ENCODE data around the gene JAM3.
"Not testable (repeated sequence)": the region's sequence is repeated elsewhere in the genome, so short reads cannot be mapped to it uniquely, and the experiment has no call there.

Gene JAM3

GRCh38 chr11:134081258-134081657 is 12.4 kb downstream of the JAM3 start:
- not testable (repeated sequence) for H3K27ac ChIP-seq (replicated peaks); H3K27me3 ChIP-seq (ENCODE audit: insufficient read depth, poor library complexity, severe bottlenecking); DNase-seq (ENCODE audit: low read depth in 1 of 2, low spot score in 1 of 2); H3K4me3 ChIP-seq (replicated peaks; ENCODE audit: insufficient read depth, low read length)

GRCh38 chr11:134082990-134083389 is 14.1 kb downstream of the JAM3 start:
- TF ChIP-seq, protein P1, sequence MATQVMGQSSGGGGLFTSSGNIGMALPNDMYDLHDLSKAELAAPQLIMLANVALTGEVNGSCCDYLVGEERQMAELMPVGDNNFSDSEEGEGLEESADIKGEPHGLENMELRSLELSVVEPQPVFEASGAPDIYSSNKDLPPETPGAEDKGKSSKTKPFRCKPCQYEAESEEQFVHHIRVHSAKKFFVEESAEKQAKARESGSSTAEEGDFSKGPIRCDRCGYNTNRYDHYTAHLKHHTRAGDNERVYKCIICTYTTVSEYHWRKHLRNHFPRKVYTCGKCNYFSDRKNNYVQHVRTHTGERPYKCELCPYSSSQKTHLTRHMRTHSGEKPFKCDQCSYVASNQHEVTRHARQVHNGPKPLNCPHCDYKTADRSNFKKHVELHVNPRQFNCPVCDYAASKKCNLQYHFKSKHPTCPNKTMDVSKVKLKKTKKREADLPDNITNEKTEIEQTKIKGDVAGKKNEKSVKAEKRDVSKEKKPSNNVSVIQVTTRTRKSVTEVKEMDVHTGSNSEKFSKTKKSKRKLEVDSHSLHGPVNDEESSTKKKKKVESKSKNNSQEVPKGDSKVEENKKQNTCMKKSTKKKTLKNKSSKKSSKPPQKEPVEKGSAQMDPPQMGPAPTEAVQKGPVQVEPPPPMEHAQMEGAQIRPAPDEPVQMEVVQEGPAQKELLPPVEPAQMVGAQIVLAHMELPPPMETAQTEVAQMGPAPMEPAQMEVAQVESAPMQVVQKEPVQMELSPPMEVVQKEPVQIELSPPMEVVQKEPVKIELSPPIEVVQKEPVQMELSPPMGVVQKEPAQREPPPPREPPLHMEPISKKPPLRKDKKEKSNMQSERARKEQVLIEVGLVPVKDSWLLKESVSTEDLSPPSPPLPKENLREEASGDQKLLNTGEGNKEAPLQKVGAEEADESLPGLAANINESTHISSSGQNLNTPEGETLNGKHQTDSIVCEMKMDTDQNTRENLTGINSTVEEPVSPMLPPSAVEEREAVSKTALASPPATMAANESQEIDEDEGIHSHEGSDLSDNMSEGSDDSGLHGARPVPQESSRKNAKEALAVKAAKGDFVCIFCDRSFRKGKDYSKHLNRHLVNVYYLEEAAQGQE (IDR thresholded peaks at IDR 0.05; ENCODE audit: insufficient replicate concordance, low read depth): no peak
- TF ChIP-seq POLR2AphosphoS5 (IDR thresholded peaks at IDR 0.05; ENCODE audit: low read depth) (no peak), GABPA (IDR thresholded peaks at IDR 0.05; ENCODE audit: low read depth) (no peak), SPI1 (IDR thresholded peaks at IDR 0.05; ENCODE audit: borderline replicate concordance, low read depth) (no peak)
- TF ChIP-seq, protein P2, sequence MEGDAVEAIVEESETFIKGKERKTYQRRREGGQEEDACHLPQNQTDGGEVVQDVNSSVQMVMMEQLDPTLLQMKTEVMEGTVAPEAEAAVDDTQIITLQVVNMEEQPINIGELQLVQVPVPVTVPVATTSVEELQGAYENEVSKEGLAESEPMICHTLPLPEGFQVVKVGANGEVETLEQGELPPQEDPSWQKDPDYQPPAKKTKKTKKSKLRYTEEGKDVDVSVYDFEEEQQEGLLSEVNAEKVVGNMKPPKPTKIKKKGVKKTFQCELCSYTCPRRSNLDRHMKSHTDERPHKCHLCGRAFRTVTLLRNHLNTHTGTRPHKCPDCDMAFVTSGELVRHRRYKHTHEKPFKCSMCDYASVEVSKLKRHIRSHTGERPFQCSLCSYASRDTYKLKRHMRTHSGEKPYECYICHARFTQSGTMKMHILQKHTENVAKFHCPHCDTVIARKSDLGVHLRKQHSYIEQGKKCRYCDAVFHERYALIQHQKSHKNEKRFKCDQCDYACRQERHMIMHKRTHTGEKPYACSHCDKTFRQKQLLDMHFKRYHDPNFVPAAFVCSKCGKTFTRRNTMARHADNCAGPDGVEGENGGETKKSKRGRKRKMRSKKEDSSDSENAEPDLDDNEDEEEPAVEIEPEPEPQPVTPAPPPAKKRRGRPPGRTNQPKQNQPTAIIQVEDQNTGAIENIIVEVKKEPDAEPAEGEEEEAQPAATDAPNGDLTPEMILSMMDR (IDR thresholded peaks at IDR 0.05; ENCODE audit: insufficient read depth, low read length): no peak
- Histone ChIP-seq H3K27ac (replicated peaks) (no peak overlapping the region), H3K27me3 (ENCODE audit: insufficient read depth, poor library complexity, severe bottlenecking) (no peaks in the 10 kb centered on the region), H3K4me3 (replicated peaks; ENCODE audit: insufficient read depth, low read length) (no peak overlapping the region)
- DNase-seq (ENCODE audit: low read depth in 1 of 2, low spot score in 1 of 2): no peak

DNA sequence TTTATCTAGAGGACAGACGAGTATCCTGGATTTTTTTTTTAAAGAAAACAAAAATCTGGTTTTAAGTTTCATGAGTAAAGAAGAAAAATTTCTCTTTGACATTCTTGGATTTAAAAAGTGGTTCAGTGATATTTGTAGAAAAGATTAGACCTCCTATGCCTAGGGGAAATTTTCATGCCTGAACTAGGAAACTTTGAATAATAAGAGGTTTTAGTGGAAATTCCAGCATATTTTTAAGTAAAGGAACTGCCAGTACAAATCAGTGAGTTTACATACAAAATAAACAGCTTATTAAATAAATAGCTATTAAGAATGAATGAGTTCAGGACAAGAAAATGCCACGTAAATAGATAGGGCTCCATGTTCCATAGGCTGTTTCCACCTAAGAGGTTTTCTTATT is 17.5 kb downstream of the JAM3 start:
- no peaks in the 10 kb centered on the region for H3K27me3 ChIP-seq (ENCODE audit: insufficient read depth, poor library complexity, severe bottlenecking)
- TF ChIP-seq SPI1 (IDR thresholded peaks at IDR 0.05; ENCODE audit: borderline replicate concordance, low read depth) (no peak), GABPA (IDR thresholded peaks at IDR 0.05; ENCODE audit: low read depth) (no peak), POLR2AphosphoS5 (IDR thresholded peaks at IDR 0.05; ENCODE audit: low read depth) (no peak)
- TF ChIP-seq, protein P1 (IDR thresholded peaks at IDR 0.05; ENCODE audit: insufficient replicate concordance, low read depth): no peak
- TF ChIP-seq, protein P2 (IDR thresholded peaks at IDR 0.05; ENCODE audit: insufficient read depth, low read length): no peak
- H3K4me3 ChIP-seq (replicated peaks; ENCODE audit: insufficient read depth, low read length): no peak overlapping the region
- no peak for DNase-seq (ENCODE audit: low read depth in 1 of 2, low spot score in 1 of 2)
- no peak overlapping the region for H3K27ac ChIP-seq (replicated peaks)

DNA sequence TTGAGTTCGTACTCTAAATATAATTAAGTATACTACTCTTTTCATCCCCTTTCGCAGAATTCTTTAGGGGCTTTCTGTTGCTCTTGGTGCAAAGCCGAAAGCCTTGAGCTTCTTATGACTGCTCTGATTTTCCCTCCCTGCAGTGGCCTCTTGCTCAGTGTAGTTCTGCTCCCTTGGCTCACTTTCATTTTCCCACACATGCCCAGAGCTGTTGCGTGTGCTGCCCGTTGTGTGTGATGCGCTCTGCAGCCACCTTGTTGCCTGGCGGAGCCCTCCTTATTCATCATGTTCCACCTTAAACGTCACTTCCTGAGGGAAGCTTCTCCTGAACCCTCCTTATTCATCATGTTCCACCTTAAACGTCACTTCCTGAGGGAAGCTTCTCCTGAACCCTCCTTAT is 23.1 kb downstream of the JAM3 start:
- DNase-seq (ENCODE audit: low read depth in 1 of 2, low spot score in 1 of 2): not testable (repeated sequence)

GRCh38 chr11:134097166-134097565 is 28.3 kb downstream of the JAM3 start:
- H3K27me3 ChIP-seq (ENCODE audit: insufficient read depth, poor library complexity, severe bottlenecking): no peaks in the 10 kb centered on the region
- H3K4me3 ChIP-seq (replicated peaks; ENCODE audit: insufficient read depth, low read length): no peak overlapping the region
- H3K27ac ChIP-seq (replicated peaks): no peak overlapping the region
- TF ChIP-seq, protein P2 (IDR thresholded peaks at IDR 0.05; ENCODE audit: insufficient read depth, low read length): no peak
- TF ChIP-seq POLR2AphosphoS5 (IDR thresholded peaks at IDR 0.05; ENCODE audit: low read depth) (no peak), SPI1 (IDR thresholded peaks at IDR 0.05; ENCODE audit: borderline replicate concordance, low read depth) (no peak), GABPA (IDR thresholded peaks at IDR 0.05; ENCODE audit: low read depth) (no peak)
- TF ChIP-seq, protein P1 (IDR thresholded peaks at IDR 0.05; ENCODE audit: insufficient replicate concordance, low read depth): no peak
- no peak for DNase-seq (ENCODE audit: low read depth in 1 of 2, low spot score in 1 of 2)

More for the DNA sequence above, 23.1 kb downstream of the JAM3 start:
- H3K27me3 ChIP-seq (ENCODE audit: insufficient read depth, poor library complexity, severe bottlenecking); H3K27ac ChIP-seq (replicated peaks); H3K4me3 ChIP-seq (replicated peaks; ENCODE audit: insufficient read depth, low read length): not testable (repeated sequence)
